Measurements from ENCODE around the gene CACNB4.
"Not testable (repeated sequence)": the region's sequence is repeated elsewhere in the genome, so short reads cannot be mapped to it uniquely, and the experiment has no call there.

The CACNB4 gene

DNA sequence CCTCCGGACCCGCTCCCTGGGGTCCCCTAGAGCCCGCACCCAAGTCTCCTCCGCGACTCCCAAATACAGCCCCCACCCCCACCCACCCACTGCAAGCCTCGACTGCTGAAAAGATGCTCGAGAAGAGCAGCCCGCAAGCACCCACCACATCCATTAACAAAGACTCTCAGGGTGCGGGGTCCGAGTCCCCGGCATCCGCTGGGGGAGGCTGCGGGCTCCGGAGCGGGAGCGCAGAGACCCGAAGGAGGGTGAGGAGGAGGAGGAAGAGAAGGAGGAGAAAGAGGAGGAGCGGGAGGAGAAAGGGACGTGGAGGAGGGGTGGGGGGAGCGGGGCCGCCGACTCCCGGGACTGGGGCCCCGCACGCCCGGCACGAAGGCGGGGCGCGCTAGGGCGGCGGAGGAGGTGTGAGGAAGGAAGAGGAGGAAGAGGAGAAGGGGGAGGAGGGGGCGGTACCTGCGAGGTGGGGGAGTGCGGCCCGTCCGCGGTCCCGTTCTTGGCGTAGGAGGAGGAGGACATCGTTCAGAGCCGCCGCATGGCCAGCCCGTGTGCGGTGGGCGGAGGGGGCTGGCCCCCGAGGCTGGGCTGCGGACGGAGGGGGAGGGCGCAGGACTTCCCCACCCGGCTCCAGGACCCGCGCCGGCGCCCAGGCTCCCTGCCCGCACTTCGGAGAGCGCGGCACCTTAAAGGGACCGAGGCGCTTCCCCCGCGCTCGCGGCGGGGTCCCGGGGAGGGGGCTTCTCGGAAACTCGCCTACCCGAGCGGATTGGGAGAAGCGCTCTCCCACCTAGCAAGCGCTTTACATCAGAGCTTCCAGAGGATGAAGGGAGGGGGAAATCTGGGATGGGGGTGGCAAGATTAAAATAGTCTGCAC lies at the start of gene CACNB4:
Gene CACNB4, minus strand, starts transcription at position 549 of the 871 bp plus-strand sequence.
- DNase-seq (ENCODE audit: low read depth, low spot score): no peak

DNA sequence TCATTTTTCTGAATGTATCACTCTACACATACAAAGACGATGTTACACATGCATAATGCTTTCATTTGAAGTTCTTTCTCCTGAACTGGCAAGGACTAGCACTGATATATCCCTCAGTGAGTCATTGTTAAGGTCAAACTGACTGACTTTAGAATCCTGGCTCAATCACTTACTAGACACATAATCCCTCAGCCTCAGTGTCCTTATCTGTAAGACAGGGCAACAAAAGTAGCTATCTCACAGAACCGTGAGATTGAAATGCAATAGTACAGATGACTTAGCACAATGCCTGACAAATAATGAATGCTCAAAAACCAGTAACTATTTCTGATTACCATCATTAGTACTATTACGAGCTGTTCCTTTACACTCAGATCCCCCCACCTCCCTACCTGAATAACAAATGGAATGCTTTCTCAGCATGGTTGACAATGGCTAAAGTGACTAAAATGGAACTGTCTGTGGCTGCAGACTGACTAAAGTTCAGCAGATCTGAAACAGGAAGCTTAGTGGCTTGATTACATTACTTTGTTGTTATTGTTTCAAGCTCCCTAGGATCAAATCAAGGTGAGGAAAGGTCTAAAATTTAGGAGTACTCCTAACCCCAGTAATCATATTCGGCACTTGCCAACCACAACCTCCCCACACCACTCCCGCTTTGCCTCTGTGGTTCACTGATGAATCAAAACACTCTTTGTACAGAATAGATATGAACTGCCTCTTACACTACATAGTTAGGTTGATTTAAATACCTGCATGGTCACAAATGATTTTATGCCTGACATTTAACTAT lies 35.8 kb upstream of the CACNB4 start:
- DNase-seq (ENCODE audit: low read depth, low spot score): no peak

DNA sequence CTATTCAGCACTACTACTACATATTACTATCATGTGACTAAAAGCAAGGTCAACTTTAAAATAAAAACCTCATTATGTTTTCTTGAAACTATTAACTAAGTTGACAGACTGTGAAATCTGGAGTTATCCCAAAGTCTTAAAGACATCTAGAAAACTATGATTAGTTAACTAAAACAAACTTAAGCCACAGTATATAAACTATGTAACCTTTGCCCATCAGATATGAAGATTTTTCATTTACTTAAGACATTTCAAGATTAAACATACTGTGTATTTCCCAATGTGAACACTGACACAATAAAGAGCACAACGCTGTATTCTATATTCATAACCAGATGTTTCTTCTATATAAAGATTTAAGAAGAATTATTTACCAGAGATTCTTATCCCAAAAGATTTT lies 33.5 kb upstream of the CACNB4 start:
- DNase-seq (ENCODE audit: low read depth, low spot score): no peak

DNA sequence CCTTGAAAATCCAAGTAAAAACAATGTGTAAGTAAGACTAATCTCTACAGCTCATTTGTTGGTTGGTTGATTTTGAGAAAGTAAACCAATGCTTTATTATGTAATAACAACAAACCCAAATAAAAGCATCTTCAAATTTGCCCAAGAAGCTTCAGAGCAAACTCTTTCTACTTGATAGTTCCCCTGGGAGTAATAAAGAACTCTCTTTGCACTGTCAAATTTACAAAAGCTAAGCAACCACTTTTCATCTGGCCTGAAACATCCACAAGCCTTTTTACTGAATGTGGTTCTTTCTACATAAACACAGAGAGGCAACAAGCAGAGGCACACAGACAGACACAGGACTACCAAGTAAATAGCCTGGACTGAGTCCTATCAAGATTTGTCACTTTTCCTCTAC lies 28.8 kb upstream of the CACNB4 start:
- no peak for DNase-seq (ENCODE audit: low read depth, low spot score)

DNA sequence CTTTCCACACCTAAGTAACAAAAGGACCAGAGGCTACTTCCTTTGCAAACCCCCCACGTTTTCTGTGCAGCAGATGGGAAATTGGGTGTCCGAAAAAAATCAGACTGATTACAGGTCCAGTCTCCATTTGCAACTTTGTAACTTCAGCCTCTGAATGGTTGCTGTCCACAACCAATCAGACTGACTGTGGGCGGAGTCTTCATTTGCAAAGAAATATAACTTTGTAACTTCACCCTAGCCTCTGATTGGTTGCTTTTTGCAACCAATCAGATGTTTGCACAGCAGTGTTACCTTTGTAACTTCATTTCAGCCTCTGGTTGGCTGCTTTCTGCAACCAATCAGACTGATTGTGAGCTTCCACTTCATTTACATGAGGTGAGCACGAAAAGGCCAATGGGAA lies 27.8 kb upstream of the CACNB4 start:
- DNase-seq (ENCODE audit: low read depth, low spot score): no peak

DNA sequence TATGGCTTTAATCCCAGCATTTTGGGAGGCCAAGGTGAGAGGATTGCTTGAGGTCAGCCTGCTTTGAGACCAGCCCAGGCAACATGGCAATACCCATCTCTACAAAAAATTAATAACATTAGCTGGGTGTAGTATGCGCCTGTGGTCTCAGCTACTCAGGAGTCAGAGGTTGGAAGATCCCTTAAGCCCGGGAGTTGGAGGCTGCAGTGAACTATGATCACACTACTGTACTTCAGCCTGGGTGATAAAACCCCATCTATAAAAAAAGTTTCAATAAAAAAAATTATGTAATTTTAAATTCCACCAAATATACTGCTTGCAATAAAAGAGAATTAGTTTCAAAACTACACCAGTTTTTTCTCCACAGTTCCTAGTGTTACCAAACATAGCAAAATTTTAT lies 23.3 kb upstream of the CACNB4 start:
- no peak for DNase-seq (ENCODE audit: low read depth, low spot score)

DNA sequence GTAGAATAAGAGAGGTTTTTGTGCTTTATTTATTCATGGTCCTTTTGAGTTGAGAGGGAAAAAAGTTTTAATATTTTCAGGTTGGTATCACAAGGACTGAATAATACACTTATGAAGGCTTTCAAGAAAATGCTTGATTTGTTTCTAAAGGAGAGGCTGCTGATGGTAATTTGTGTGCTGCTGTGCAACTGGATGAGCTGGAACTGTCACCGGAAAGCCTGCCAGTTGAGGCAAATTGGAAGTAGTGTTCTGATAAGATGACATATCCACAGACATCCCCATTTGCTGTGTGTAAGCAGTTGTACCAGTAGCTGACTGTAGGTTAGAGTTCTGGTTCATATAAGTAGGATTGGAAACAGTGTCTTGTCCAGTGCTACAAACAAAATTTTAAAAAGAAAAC lies 21.6 kb upstream of the CACNB4 start:
- DNase-seq (ENCODE audit: low read depth, low spot score): no peak

DNA sequence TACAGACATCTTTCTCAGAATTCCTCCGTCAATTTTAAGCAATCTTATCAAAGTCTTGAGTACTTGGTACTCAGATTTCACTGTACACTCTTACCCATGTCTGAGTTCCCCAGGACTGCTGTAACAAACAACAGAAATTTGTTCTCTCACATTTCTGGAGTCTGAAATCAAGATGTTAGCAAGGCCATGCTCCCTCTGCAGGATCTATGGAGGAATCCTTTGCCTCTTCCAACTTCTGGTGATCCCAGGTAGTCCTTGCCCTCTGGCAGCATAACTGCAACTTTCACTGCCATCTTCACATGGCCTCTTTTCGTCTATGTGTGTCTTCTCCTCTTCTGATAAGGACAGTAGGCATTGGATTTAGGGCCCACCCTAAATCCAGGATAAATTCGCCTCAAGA lies 17.1 kb upstream of the CACNB4 start:
- DNase-seq (ENCODE audit: low read depth, low spot score): no peak

DNA sequence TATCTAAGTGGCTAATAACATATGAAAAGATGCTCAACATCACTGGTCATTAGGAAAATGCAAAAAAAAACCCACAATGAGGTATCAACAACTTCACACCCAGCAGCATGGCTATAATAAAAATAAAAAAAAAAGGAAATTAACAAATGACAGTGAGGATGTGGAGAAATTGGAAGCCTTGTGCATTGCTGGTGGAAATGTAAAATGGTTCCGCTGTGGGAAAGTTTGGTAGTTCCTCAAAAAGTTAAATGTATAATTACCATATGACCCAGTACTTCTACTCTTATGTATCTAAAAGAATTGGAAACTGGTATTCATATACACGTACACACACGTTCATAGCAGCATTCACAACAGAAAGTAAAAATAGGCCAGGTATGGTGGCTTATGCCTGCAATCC lies 15.5 kb upstream of the CACNB4 start:
- DNase-seq (ENCODE audit: low read depth, low spot score): no peak

DNA sequence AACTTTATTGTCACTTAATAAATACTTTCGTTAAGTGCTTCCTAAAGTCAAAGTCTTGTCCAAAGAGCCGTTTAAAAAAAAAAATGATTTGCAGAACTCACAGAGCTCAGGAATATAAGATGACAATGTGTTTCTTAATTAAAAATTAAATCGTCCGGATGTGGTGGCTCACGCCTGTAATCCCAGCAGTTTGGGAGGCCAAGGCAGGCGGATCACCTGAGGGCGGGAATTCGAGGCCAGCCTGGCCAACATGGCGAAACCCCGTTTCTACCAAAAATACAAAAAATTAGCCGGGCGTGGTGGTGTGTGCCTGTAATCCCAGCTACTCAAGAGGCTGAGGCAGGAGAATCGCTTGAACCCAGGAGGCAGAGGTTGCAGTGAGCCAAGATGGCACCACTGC lies 8.3 kb upstream of the CACNB4 start:
- DNase-seq (ENCODE audit: low read depth, low spot score): not testable (repeated sequence)

DNA sequence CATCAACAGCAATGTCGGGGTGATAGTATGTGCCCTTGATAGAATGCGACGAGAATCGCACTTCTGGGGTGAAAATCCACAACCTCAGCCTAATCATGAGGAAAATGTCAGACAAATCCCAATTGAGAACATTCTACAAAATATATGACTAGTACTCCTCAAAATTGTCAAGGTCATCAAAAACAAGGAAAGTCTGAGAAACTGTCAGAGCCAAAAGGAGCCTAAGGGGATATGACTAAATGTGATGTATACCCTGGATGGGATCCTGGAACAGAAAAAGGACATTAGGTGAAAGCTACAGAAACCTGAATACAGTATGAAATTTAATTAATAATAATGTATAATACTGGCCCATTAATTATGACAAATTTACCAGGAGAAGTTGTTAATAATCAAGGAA lies 7.6 kb upstream of the CACNB4 start:
- no peak for DNase-seq (ENCODE audit: low read depth, low spot score)

DNA sequence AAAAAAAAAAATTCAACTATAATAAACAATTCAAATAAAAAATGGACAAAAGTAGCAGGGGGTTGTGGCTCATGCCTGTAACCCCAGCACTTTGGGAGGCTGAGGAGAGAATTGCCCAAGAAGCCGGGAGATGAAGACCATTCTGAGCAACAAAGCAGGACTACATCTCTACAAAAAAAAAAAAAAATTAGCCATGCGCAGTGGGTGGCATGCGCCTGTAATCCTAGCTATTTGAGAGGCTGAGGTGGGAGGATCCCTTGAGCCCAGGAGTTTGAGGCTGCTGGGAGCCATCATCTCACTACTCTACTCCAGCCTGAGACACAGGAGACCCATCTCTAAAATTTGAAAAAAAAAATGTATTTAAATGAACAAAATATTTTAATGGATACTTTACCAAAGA lies 4.4 kb upstream of the CACNB4 start:
- no peak for DNase-seq (ENCODE audit: low read depth, low spot score)

DNA sequence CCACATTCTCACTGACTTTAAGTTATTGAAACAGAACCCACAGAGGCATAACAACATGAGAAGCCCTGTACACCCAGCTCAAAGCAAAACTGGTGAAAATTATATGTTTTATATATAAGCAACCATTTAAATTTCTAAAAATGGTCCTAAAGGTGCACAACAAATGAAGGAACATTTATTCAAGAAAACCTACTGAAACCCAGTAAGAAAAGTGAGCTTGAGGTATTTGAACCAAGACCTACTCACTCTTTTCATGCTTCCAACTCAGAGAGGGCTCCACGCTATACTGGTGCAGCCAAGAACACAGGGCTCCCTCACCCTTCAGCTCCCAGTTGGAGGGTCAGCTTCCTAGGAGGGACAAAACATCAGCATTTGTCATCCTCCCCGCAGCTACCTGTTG lies 2.1 kb upstream of the CACNB4 start:
- no peak for DNase-seq (ENCODE audit: low read depth, low spot score)

DNA sequence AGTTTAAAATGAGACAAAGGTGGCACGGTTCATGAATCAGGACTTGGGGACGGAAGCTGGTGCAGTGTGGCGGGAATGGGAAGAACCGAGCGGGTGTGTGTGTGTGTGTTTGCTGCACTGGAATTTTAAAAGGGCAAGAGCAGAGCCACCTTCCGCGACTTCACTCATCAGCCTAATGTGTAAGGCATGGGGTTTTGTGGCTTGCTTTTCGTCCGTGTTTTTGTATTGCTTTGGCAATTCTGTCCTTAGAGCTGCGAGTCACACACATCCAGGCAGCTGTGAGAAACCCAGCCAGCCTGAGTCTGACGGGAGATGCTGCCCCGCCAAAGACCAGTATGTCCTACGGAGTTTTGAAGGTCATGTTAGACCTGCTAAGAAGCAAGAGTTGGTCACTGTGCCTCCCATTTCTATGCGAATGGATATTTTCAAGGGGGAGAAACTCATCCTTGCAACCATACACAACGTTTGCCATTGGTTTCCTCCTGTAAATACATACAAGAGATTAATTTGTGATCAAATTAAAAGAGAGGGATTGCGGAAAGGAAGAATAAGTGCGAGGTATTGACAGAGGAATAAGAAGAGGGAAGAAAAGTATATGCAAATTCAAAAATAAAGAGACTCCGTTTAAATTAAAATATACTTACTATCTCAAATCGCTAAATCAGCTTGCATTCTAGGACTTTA lies 665 bp upstream of the CACNB4 start:
- DNase-seq (ENCODE audit: low read depth, low spot score): no peak

DNA sequence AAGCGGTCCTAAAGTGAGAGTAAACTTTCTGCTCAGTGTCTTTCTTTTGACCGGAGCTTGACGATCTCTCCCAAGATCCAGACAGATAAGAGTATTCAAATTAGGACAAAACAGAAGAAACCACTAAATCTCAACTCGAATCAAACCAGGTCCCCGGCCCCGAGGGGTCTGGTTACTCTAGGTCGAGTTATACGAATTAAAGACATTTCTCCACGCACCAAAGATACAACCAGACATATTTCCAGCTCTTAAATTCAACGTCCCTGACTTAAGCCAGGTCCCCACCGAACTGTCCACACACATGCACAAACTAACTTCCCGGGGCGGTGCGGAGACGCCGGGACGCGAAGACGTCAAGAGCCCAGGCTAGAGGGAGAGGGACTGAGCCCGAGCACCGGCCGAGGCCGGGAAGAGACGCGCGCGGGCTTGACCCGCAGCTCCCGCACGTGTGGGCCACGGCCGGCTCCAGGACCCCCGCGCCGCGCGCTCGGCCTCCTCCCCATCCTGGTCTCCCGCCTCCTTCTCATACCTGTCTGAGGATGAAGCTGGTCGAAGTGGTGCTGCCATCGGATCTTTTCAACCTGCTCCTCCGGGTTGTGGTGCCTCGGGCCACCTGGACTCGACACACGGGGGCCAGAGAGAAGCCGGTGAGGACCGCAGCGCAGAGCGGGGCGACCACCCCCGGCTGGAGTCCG lies 896 bp downstream of the CACNB4 start:
- no peak for DNase-seq (ENCODE audit: low read depth, low spot score)

DNA sequence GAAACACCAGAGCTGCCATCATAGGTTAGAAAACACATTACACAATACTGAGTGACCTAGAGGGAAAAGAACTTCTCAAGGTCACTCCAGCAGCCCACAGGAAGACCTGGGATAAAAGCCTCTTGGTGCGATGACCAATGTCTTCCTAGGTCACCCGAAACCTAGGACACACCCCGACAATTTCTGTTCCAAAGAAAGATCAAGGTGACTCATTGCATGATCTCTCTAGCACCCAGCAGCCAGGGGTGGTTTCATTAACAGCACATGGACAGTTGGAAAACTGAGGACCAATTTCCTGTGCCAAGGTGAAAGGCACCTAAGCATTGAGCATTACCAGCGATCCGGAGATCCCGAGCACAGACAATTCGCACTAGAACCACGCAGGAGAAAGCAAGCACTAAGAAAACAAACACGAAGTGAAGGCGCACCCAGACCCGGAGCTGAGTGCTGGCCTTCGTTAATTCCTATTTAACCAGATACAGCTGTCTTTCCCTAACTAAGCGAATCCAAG lies 1.5 kb downstream of the CACNB4 start:
- DNase-seq (ENCODE audit: low read depth, low spot score): no peak

DNA sequence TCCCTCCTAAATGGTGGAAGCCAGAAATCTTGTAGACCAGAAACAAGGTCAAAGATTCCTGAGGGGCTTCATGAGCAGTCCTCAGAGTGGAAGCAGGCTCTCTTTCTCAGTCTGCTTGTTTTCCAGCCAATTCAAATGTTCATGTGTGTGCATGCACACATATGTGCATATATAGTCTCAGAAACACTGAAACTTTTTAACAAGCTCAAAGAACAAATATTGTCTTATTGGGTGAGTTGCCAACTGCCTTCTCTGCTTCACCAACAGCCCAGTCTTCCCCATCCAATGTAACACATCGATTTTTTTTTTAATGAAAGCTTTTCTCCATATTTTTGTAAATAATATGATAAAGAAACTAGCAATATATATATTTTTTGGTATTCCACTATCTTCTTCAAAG lies 3.7 kb downstream of the CACNB4 start:
- DNase-seq (ENCODE audit: low read depth, low spot score): no peak

DNA sequence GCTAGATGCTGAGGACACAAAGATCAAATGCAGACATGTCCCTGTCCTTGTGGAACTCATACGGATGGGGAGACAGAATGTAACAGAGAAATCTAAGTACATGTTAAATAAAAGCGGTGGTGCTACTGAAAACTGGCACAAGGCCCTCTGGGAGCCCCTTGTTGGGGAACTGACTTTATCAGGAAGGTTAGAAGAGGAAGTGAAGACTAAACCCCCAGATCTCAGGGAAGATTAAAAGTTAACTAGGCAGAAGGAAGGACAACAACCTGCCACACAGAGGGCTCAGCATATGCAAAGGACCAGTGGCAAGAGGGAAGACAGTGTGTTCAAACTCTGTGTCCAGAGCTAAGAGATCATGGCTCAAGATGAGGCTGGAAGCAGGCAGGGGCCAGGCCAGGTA lies 4.8 kb downstream of the CACNB4 start:
- no peak for DNase-seq (ENCODE audit: low read depth, low spot score)

DNA sequence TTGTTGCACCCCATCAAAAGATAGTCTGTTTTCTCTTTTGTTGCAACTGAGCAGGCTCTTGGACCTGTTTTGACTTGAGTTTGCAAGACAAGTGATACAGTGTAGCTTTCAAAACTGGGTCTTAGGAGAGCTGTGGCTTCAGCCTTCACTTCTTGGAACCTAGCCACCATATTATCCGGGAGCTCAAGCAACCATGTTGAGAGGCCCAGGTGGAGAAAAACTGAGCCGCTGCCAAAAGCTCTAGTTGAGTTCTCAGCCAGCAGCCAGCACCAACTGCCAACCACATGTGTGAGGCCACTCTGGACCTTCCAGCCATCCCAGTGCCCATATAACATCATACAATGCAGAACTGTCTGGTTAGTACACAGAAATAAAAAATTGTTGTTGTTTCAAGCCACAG lies 5.4 kb downstream of the CACNB4 start:
- DNase-seq (ENCODE audit: low read depth, low spot score): no peak

DNA sequence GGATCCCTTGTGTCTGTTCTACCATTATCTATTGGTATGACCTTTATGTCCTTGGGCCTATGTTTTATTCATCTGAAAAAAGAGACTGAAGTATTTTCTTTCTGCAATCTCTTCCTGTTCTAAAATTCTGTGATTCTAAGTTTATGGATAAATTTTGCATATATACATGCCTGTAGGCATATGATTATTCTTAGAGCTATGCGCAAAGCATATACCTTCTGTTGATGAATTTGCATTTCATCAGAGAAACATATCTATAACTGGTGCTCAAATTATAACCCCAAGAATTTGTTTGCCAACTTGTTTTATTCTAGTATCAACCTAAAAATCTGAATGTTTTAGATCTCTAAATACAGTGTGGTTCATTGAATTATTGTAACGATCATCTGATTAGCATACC lies 6.7 kb downstream of the CACNB4 start:
- no peak for DNase-seq (ENCODE audit: low read depth, low spot score)

DNA sequence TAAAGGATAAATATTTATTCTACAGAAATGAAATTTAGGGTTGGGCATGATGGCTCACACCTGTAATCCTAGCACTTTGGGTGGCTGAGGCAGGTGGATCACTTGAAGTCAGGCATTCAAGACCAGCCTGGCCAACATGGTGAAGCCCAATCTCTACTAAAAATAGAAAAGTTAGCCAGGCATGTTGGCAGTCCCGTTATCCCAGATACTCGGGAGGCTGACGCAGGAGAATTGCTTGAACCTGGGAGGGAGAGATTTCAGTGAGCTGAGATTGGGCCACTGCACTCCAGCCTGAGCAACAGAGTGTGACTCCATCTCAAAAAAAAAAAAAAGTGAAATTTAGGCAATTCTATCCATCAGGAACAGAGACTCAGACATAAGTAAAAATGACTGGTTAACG lies 8.1 kb downstream of the CACNB4 start:
- DNase-seq (ENCODE audit: low read depth, low spot score): not testable (repeated sequence)

DNA sequence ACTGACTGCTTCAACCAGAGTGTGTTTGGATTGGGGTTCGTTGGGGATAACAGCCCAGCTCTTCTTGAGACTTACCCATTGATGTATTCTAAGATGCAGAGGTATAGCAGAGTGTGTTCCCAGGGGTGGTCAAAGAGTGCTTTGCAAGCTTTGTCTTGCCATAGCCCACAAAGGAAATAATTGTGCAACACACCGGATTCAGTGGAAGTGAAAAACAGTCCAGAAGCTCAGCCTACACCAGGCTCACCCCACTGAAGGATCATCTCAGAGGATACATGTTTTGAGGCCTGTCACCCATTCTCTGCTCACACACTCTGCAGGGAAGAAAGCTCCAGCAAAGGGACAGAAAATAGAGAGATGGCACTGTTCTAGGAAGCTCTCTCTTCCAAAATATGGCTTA lies 9.6 kb downstream of the CACNB4 start:
- no peak for DNase-seq (ENCODE audit: low read depth, low spot score)

Data from activated naive CD8-positive, alpha-beta T cell treated with anti-CD3 and anti-CD28 coated beads, Interleukin-2, amount 50 U/mL, for 16 hours (primary cell).